GM12875 (cell line): ENCODE measurements around the gene DOCK3.

Experiments
- H3K4me3 ChIP-seq: one replicate; pipeline ENCODE4 v1.5.1; 2011; ENCODE audit warnings: low read depth, low read length, control low read depth
- TF ChIP-seq, protein P1 (sequence below): IDR thresholded peaks from 2 replicates; pipeline ENCODE4 v1.5.1; 2011; ENCODE audit warnings: low read depth, mild to moderate bottlenecking, control low read depth, inconsistent platforms, low read length, moderate library complexity, borderline replicate concordance; ENCODE audit not compliant: insufficient read depth

Gene DOCK3

GRCh38 chr3:51141573-51141972 is 466.8 kb downstream of the DOCK3 start:
- no peak overlapping the region for H3K4me3 ChIP-seq
- TF ChIP-seq, protein P1, sequence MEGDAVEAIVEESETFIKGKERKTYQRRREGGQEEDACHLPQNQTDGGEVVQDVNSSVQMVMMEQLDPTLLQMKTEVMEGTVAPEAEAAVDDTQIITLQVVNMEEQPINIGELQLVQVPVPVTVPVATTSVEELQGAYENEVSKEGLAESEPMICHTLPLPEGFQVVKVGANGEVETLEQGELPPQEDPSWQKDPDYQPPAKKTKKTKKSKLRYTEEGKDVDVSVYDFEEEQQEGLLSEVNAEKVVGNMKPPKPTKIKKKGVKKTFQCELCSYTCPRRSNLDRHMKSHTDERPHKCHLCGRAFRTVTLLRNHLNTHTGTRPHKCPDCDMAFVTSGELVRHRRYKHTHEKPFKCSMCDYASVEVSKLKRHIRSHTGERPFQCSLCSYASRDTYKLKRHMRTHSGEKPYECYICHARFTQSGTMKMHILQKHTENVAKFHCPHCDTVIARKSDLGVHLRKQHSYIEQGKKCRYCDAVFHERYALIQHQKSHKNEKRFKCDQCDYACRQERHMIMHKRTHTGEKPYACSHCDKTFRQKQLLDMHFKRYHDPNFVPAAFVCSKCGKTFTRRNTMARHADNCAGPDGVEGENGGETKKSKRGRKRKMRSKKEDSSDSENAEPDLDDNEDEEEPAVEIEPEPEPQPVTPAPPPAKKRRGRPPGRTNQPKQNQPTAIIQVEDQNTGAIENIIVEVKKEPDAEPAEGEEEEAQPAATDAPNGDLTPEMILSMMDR = no peak

DNA sequence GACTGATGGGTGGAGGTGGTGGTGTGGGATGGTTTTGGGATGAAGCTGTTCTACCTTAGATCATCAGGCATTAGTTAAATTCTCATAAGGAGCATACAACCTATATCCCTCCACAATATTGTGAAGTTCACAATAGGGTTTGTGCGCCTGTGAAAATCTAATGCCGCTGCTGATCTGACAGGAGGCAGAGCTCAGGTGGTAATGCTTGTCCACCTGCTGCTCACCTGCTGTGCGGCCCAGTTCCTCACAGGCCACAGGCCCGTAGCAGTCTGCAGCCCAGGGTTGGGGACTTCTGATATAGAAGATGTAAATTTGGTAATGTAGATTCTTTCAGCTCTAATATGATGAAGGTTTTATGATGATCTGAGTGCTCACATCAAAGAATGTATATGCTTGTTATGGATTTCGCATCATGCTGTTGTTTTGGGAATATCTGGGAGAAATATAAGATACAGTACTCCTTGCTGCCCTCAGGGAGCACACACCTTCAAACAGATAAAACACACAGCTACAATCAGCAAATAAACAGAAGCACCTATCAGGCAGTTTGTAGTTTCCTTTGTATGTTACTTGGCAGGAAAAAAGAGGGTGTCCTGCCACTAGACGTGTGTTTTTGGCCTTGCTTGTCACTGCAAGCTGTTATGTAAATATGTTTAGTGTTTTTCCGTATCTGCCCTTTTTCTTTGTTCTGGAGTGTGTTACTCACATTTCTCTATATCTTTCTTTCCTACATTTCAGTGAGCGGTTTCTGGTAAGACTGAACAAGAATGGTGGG is 471.3 kb downstream of the DOCK3 start:
- TF ChIP-seq, protein P1 = no peak
- no peak overlapping the region for H3K4me3 ChIP-seq

GRCh38 chr3:51146781-51147180 is 472.1 kb downstream of the DOCK3 start:
- TF ChIP-seq, protein P1 = no peak
- no peak overlapping the region for H3K4me3 ChIP-seq

GRCh38 chr3:51156147-51156546 is 481.4 kb downstream of the DOCK3 start:
- no peak overlapping the region for H3K4me3 ChIP-seq
- TF ChIP-seq, protein P1 = no peak

DNA sequence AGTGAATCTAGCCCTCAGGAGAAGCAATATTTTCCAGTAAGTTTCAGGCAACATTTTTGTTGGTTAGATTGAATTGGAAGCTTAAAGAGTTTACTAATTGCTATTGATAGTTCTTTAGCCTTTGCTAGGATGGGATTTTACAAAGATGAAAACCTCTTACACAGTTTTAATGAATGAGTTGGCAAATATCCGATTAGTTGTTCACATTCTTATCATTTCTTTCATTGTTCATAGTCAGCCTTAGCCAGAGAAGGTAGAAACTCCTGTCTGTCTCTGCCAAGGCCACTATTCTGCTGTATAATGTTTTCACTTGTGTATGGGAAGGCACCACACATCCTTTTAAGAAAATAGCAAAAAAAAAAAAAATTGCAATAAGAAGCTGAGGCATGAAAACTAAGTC is 488.3 kb downstream of the DOCK3 start:
- TF ChIP-seq, protein P1 = no peak
- no peak overlapping the region for H3K4me3 ChIP-seq

DNA sequence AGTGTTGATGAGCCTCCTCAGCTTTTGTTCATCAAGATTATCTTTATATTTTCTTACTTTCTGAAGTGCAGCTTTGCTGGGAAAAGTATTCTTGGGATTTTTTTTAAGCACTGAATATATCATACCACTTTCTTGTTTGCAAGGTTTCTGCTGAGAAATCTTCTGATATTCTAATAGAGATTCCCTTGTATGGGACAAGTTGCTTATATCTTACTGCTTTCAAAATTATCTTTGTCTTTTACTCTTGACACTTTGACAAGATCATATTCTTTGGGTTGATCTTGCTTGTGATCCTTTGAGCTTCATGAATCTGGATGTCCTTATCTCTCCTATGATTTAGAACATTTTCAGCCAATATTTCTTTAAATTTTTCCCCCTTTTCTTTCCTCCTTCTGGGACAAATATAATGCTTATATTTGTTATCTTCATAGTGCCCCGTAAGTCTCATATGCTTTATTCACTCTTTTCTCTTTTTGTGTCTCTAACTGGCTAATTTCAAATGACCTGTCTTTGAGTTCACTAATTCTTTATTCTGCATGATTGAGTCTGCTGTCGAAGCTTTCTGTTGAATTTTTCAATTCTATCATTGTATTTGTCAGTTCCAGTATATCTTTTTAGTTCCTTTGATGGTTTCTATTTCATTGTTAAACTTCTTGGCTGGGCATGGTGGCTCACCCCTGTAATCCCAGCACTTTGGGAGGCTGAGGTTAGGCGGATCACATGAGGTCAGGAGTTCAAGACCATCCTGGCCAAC is 499.0 kb downstream of the DOCK3 start:
- TF ChIP-seq, protein P1 = no peak

More for the DNA sequence above, 499.0 kb downstream of the DOCK3 start:
- no peak overlapping the region for H3K4me3 ChIP-seq
